Measurements from ENCODE around the gene SPEF2. TPM values are rescaled to one million over a fixed set of nuclear protein-coding genes. Genes with fewer than 3 reads are reported as not detected.

The SPEF2 gene
- total RNA-seq, 2 donors from 2014 or later = 2.4 to 7.9 TPM

DNA sequence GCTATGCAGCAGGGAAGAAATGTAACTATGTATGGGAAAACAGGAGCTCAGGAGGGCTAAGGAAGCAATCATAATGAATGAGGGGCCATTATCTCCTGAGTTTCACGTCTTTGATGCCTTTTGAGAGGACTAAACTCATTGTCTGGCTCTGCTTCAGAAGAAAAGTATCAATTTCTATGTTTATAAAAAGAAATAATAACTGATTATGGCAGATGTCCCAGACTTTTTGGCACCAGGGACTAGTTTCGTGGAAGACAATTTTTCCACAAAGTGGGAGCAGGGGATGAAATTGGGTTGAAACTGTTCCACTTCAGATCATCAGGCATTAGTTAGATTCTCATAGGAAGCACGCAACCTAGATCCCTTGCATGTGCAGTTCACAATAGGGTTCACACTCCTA lies 230.3 kb downstream of the SPEF2 start:
- intact Hi-C loops (cut with DNase I) = no loop called here

DNA sequence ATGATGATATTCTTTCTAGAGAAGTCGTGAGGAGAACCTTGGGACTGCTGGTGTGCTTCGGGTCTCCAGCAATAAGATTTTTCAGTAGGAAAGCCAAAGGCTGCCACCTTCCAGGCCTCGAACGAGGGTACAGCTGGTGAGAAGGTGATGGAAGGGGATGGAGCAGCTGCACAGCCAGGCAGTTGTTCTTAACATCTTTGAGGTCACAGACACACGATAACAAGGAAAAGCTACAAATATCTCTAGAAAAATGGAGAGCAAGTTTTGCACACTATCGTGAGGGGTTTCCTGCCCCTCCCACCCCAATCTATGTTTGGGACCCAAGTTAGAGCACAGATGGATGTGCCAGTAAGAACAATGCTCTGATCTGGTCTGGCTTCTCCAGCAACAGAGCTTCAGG lies 232.2 kb downstream of the SPEF2 start:
- Histone ChIP-seq H3K27ac (no peak overlapping the region), H3K9me3 (no peaks in the 10 kb centered on the region), H3K4me3 (no peak overlapping the region), H3K4me1 (replicated peaks) (no peaks in the 10 kb centered on the region), H3K27me3 (replicated peaks; ENCODE audit: insufficient read depth) (no peaks in the 10 kb centered on the region), H3K36me3 (no peaks in the 10 kb centered on the region)
- TF ChIP-seq POLR2AphosphoS5 (IDR thresholded peaks at IDR 0.05) = no peak
- TF ChIP-seq, protein P1, sequence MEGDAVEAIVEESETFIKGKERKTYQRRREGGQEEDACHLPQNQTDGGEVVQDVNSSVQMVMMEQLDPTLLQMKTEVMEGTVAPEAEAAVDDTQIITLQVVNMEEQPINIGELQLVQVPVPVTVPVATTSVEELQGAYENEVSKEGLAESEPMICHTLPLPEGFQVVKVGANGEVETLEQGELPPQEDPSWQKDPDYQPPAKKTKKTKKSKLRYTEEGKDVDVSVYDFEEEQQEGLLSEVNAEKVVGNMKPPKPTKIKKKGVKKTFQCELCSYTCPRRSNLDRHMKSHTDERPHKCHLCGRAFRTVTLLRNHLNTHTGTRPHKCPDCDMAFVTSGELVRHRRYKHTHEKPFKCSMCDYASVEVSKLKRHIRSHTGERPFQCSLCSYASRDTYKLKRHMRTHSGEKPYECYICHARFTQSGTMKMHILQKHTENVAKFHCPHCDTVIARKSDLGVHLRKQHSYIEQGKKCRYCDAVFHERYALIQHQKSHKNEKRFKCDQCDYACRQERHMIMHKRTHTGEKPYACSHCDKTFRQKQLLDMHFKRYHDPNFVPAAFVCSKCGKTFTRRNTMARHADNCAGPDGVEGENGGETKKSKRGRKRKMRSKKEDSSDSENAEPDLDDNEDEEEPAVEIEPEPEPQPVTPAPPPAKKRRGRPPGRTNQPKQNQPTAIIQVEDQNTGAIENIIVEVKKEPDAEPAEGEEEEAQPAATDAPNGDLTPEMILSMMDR (IDR thresholded peaks at IDR 0.05) = no peak
- TF ChIP-seq POLR2A (IDR thresholded peaks at IDR 0.05) = no peak
- no peak for DNase-seq (ENCODE audit: low spot score)
- WGBS = 87% methylated on average over 6 of the region's 6 CpGs
- intact Hi-C loops (cut with DNase I) = no loop called here

More for the DNA sequence above, 230.3 kb downstream of the SPEF2 start:
- TF ChIP-seq POLR2A (IDR thresholded peaks at IDR 0.05) (no peak), POLR2AphosphoS5 (IDR thresholded peaks at IDR 0.05) (no peak)
- TF ChIP-seq, protein P1 (IDR thresholded peaks at IDR 0.05) = no peak
- no peaks in the 10 kb centered on the region for H3K9me3 ChIP-seq
- no peaks in the 10 kb centered on the region for H3K27me3 ChIP-seq (replicated peaks; ENCODE audit: insufficient read depth)
- H3K4me1 ChIP-seq (replicated peaks) = no peaks in the 10 kb centered on the region
- no peak for DNase-seq (ENCODE audit: low spot score)
- H3K4me3 ChIP-seq = no peak overlapping the region
- H3K36me3 ChIP-seq = no peaks in the 10 kb centered on the region
- H3K27ac ChIP-seq = no peak overlapping the region
- WGBS = 41% methylated on average over 3 of the region's 3 CpGs

DNA sequence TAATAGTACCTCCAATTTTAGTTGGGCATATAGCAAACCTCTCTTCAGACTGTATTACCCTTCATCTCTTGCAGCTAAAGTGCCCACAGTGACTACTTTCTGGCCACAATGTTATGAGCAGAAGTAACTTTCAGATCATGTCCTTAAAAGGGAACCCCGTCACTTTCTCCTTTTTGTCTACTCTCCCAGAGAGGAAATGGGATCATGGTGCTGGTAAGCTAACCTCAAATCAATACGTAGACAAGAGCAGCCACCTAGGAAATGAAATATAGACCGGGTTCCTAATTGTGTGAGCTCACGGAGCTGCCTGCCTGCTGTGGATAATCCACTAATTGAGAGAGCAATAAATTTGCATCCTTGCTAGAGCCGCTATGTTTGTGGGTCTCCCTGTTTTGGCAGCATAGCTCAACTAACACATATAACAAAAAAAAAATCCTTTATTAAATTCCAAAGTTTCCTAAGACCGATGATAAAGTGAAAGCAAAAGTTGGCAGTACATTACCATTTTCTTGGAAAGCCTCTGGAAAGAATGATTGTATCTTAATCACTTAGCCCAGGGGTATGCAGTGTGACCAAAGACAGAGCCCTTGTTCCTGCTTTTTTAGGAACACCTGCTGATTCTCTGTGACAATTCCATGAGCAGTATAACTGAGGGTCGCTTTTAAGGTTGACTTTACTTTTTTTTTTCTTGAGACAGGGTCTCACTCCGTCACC lies 233.5 kb downstream of the SPEF2 start:
- 35% methylated on average over 8 of the region's 8 CpGs for WGBS
- Histone ChIP-seq H3K27ac (no peak overlapping the region), H3K9me3 (no peaks in the 10 kb centered on the region), H3K4me3 (no peak overlapping the region), H3K4me1 (replicated peaks) (no peaks in the 10 kb centered on the region), H3K36me3 (no peaks in the 10 kb centered on the region), H3K27me3 (replicated peaks; ENCODE audit: insufficient read depth) (no peaks in the 10 kb centered on the region)
- no peak for DNase-seq (ENCODE audit: low spot score)
- TF ChIP-seq POLR2AphosphoS5 (IDR thresholded peaks at IDR 0.05) (no peak), POLR2A (IDR thresholded peaks at IDR 0.05) (no peak)
- TF ChIP-seq, protein P1 (IDR thresholded peaks at IDR 0.05) = no peak
- intact Hi-C loops (cut with DNase I) = no loop called here

DNA sequence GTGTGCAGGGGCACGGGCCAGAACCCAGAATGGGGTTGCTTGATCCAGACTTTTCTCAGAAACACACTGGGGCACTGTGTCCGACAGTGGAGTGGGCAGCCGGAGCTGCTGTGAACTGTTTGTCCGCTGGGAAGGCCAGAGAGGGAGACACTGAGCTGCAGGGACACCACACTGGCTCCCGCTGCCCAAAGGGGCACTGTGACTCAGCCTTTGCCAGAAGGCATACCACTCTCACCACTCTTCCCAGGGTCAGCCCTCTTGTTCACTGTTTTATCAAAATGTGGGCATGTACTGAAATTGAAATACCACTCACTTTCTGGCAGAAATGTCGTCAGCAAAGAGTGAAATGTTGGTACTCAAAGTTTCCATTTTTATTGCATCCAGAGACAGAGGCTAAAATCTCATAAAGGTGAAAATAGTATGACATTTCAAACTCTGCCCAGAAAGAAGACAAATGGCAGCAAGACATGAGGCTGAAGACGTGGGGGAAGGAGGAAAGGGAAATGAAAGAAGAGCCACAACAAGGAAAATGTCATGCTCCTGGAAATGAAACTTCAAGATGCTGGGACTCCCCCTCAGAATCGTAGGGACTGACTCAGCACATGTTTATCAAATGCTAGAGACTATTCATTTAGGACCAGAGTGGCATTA lies 234.5 kb downstream of the SPEF2 start:
- no peak overlapping the region for H3K27ac ChIP-seq
- TF ChIP-seq POLR2A (IDR thresholded peaks at IDR 0.05) = no peak
- TF ChIP-seq, protein P1 (IDR thresholded peaks at IDR 0.05) = no peak
- TF ChIP-seq POLR2AphosphoS5 (IDR thresholded peaks at IDR 0.05) = no peak

DNA sequence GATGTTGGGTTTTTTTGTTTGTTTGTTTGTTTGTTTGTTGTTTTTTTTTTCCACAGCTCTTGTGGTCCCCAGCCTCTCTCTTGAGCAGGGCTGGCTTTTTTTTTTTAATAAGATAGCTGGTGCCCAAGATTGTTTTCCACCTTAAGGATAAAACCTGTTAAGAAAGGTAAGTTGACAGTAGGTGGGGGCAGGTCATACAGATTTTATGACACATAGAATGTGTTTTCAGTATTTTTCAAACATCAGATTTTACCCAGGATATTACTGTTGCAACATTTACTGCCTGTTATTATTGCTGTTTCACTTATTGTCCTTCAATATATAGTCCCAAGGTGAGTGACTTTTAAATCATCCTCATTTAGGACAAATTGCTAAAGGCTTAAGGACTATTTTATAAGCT lies 235.1 kb downstream of the SPEF2 start:
- TF ChIP-seq, protein P1 (IDR thresholded peaks at IDR 0.05) = no peak
- no peak for TF ChIP-seq POLR2AphosphoS5 (IDR thresholded peaks at IDR 0.05)
- no peak for TF ChIP-seq POLR2A (IDR thresholded peaks at IDR 0.05)
- Histone ChIP-seq H3K27ac (no peak overlapping the region), H3K4me3 (no peak overlapping the region), H3K9me3 (no peaks in the 10 kb centered on the region), H3K36me3 (no peaks in the 10 kb centered on the region), H3K27me3 (replicated peaks; ENCODE audit: insufficient read depth) (no peaks in the 10 kb centered on the region), H3K4me1 (replicated peaks) (no peaks in the 10 kb centered on the region)
- intact Hi-C loops (cut with DNase I) = no loop called here
- DNase-seq (ENCODE audit: low spot score) = no peak

More for the DNA sequence above, 234.5 kb downstream of the SPEF2 start:
- Histone ChIP-seq H3K4me1 (replicated peaks) (no peaks in the 10 kb centered on the region), H3K36me3 (no peaks in the 10 kb centered on the region), H3K9me3 (no peaks in the 10 kb centered on the region), H3K27me3 (replicated peaks; ENCODE audit: insufficient read depth) (no peaks in the 10 kb centered on the region), H3K4me3 (no peak overlapping the region)
- intact Hi-C loops (cut with DNase I) = no loop called here
- 68% methylated on average over 8 of the region's 8 CpGs for WGBS
- no peak for DNase-seq (ENCODE audit: low spot score)
